GM06990 (cell line): ENCODE measurements around the gene CEP162.

Source experiments
- DNase-seq: peaks from one replicate; pipeline ENCODE4 v3.0.0-alpha.2; 2011; ENCODE audit not compliant: insufficient read length; ENCODE audit errors: extremely low read depth
- H3K27me3 ChIP-seq: replicated peaks from 2 replicates; pipeline ENCODE4 v1.6.0; 2011; ENCODE audit warnings: low read length; ENCODE audit not compliant: control insufficient read depth, insufficient read depth
- H3K36me3 ChIP-seq: 2 replicates; pipeline ENCODE4 v1.5.1; 2011; ENCODE audit warnings: low read length; ENCODE audit not compliant: control insufficient read depth, insufficient read depth
- H3K4me3 ChIP-seq: replicated peaks from 2 replicates; pipeline ENCODE4 v1.5.1; 2011; ENCODE audit warnings: low read depth, mild to moderate bottlenecking, control low read depth, low read length
- TF ChIP-seq, protein P1 (sequence below): IDR thresholded peaks from 2 replicates; pipeline ENCODE4 v1.5.1; 2011; ENCODE audit warnings: low read length, control low read depth, mild to moderate bottlenecking, inconsistent platforms; ENCODE audit not compliant: insufficient read depth, poor library complexity, severe bottlenecking

The CEP162 gene

DNA sequence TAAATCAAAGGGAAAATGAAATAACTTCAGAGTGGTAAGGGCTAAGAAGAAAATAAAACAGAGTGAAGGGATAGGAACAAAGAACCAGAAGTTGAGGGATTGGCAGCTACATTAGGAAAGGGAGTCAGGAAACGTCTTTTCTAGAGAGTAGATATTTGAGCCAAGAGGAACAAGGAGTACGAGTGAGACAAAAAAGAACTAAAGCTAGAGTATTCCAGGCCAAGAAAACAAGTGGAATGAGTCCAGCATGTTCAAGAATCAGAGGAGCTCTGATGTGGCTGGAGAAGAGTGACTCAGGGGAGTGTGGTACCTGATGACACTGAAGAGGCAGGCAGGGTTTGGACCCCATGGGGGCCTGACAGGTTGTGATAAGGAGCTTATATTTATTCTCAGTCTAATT, 66.3 kb downstream of the CEP162 start:
- TF ChIP-seq, protein P1, sequence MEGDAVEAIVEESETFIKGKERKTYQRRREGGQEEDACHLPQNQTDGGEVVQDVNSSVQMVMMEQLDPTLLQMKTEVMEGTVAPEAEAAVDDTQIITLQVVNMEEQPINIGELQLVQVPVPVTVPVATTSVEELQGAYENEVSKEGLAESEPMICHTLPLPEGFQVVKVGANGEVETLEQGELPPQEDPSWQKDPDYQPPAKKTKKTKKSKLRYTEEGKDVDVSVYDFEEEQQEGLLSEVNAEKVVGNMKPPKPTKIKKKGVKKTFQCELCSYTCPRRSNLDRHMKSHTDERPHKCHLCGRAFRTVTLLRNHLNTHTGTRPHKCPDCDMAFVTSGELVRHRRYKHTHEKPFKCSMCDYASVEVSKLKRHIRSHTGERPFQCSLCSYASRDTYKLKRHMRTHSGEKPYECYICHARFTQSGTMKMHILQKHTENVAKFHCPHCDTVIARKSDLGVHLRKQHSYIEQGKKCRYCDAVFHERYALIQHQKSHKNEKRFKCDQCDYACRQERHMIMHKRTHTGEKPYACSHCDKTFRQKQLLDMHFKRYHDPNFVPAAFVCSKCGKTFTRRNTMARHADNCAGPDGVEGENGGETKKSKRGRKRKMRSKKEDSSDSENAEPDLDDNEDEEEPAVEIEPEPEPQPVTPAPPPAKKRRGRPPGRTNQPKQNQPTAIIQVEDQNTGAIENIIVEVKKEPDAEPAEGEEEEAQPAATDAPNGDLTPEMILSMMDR, result no peak

DNA sequence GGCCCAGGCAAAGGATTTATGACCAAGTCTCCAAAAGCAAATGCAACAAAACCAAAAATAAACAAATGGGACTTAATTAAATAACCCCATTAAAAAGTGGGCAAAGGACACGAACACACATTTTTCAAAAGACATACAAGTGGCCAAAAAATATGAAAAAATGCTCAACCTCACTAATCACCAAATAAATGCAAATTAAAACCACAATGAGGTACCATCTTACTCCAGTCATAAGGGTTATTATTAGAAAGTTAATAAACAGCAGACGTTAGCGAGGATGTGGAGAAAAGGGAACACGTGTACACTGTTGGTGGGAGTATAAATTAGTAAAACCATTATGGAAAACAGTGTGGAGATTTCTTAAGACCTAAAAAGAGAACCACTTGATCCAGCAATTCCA, 71.1 kb downstream of the CEP162 start:
- Histone ChIP-seq H3K4me3 (no peak overlapping the region), H3K27me3 (no peaks in the 10 kb centered on the region), H3K36me3 (no peaks in the 10 kb centered on the region; the same call in none of the 2 replicates)
- TF ChIP-seq, protein P1, result no peak
- DNase-seq, result no peak

More for the DNA sequence above, 66.3 kb downstream of the CEP162 start:
- no peaks in the 10 kb centered on the region for H3K27me3 ChIP-seq
- H3K4me3 ChIP-seq, result no peak overlapping the region
- DNase-seq, result no peak
- no peaks in the 10 kb centered on the region; the same call in none of the 2 replicates for H3K36me3 ChIP-seq

DNA sequence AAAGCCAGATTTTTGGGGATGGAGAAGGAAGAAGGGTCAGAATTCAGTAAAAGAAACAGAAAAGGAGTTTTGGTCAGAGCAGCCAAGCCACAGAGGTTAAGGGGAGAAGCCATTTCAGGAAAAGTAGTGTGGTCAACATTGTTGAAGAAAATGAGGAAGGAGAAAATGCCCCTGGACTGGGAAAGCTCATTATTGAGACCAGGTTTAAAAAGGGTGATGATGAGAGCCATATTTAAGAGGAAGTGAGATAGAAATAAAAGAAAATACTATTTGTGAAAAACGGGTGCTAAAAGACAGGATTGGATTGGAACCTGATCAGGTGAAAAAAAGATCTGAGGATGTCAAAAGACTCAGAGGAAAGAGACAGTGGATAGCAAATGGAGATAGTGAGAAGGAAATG, 75.8 kb downstream of the CEP162 start:
- DNase-seq, result no peak

DNA sequence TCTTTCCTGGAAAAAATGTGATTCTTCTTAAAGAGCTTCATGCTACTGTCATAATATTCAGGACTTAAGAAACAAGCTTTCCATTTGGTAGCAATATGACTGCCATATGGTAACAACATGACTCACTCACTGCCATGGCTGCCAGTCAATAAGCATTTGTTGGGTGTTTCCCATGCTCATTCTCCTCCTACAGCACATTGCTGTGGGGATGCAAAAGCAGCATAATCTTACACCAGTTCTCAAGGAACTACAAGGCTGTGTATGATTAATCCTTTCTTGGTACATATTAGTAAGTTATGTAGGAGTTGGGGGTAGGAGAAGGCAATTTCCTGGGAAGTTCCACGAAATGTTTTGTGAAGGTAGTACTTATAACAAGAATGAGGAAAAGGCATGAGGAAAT, 76.7 kb downstream of the CEP162 start:
- no peaks in the 10 kb centered on the region for H3K27me3 ChIP-seq
- H3K36me3 ChIP-seq, result no peaks in the 10 kb centered on the region
- no peak overlapping the region for H3K4me3 ChIP-seq
- no peak for DNase-seq
- TF ChIP-seq, protein P1, result no peak

More for the DNA sequence above, 75.8 kb downstream of the CEP162 start:
- no peaks in the 10 kb centered on the region for H3K27me3 ChIP-seq
- TF ChIP-seq, protein P1, result no peak
- no peak overlapping the region for H3K4me3 ChIP-seq
- H3K36me3 ChIP-seq, result no peaks in the 10 kb centered on the region; the same call in 1 of the 2 replicates

DNA sequence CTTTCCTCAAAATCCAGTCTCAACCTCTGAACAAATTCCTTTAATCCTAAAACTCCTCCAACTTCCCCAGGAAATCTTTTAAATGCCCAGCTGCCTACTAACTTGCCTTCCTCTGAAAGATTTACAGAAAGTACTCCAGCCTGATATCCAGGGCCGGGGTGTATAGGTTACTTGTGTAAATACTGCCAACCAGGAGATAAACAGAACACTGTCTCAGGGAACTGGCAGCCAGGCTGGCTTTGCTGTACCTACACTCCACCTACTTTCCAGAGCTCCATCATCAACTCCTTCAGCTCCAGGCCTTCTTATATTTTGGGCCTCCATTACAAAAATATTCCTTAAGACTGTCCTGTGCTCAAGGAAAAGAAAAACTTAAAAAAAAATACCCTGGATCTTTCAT, 85.9 kb downstream of the CEP162 start:
- TF ChIP-seq, protein P1, result no peak
- no peak overlapping the region for H3K4me3 ChIP-seq
- H3K27me3 ChIP-seq, result no peaks in the 10 kb centered on the region
- DNase-seq, result no peak
- H3K36me3 ChIP-seq, result no peaks in the 10 kb centered on the region

DNA sequence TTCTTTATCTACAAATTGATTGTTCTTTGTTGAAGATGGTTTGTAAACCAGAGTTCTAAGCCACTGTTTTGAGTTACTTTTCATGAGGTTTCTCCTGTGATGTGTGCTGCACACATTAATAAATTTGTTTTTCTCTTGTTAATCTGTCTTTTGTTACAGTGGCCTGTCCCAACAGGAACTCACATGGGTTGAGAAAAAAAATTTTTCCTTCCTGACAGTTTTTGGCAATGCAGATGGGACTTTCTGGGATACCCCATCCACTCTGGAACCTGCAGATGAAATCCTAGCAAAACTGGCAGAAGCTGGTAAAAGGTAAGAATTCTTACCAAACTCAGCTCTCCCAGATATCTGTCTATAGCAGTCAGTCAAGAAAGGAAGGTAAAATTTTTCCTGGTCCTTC, 88.1 kb downstream of the CEP162 start:
- no peak for DNase-seq
- Histone ChIP-seq H3K36me3 (no peaks in the 10 kb centered on the region), H3K4me3 (no peak overlapping the region), H3K27me3 (no peaks in the 10 kb centered on the region)
- TF ChIP-seq, protein P1, result no peak
